Measurements from ENCODE around the gene C12orf76.
A peak's percentile ranks its signal among the peaks of the same experiment; 100 is the strongest.
"Not testable (repeated sequence)": the region's sequence is repeated elsewhere in the genome, so short reads cannot be mapped to it uniquely, and the experiment has no call there.

The C12orf76 gene

GRCh38 chr12:110048242-110049027, at the start of gene C12orf76:
Gene C12orf76 (minus strand): TSS chr12:110048522. CDS start chr12:110048495, 27 bp downstream.
- peak within 1 kb of the TSS; percentile 73 for H3K4me3 ChIP-seq (ENCODE audit: control insufficient read depth, low read depth, low read length)
- DNase-seq (ENCODE audit: low read depth), result peak; percentile 84
- TF ChIP-seq CTCF (IDR thresholded peaks at IDR 0.05; ENCODE audit: control insufficient read depth, insufficient read depth, low read depth, low read length, missing control alignments), result peak; percentile 9

GRCh38 chr12:110093631-110094311, 45.4 kb upstream of the C12orf76 start:
- DNase-seq (ENCODE audit: low read depth), result no peak
- no peak overlapping the region for H3K4me3 ChIP-seq (ENCODE audit: control insufficient read depth, low read depth, low read length)
- no peak for TF ChIP-seq CTCF (IDR thresholded peaks at IDR 0.05; ENCODE audit: control insufficient read depth, insufficient read depth, low read depth, low read length, missing control alignments)

- DNase-seq (ENCODE audit: low read depth), result no peak
- H3K4me3 ChIP-seq (ENCODE audit: control insufficient read depth, low read depth, low read length), result no peak overlapping the region
- TF ChIP-seq CTCF (IDR thresholded peaks at IDR 0.05; ENCODE audit: control insufficient read depth, insufficient read depth, low read depth, low read length, missing control alignments), result no peak
Measured at GRCh38 chr12:110091136-110091711, 42.9 kb upstream of the C12orf76 start.

- no peak for DNase-seq (ENCODE audit: low read depth)
- no peak for TF ChIP-seq CTCF (IDR thresholded peaks at IDR 0.05; ENCODE audit: control insufficient read depth, insufficient read depth, low read depth, low read length, missing control alignments)
- H3K4me3 ChIP-seq (ENCODE audit: control insufficient read depth, low read depth, low read length), result no peak overlapping the region
Measured at GRCh38 chr12:110090266-110091135, 42.2 kb upstream of the C12orf76 start.

GRCh38 chr12:110088936-110089335, 40.6 kb upstream of the C12orf76 start:
- DNase-seq (ENCODE audit: low read depth), result no peak
- no peak overlapping the region for H3K4me3 ChIP-seq (ENCODE audit: control insufficient read depth, low read depth, low read length)
- no peak for TF ChIP-seq CTCF (IDR thresholded peaks at IDR 0.05; ENCODE audit: control insufficient read depth, insufficient read depth, low read depth, low read length, missing control alignments)

GRCh38 chr12:110088216-110088615, 39.9 kb upstream of the C12orf76 start:
- not testable (repeated sequence) for DNase-seq (ENCODE audit: low read depth); H3K4me3 ChIP-seq (ENCODE audit: control insufficient read depth, low read depth, low read length)
